GM06990 (cell line): ENCODE data around the gene RGPD8.
"Not testable (repeated sequence)": the region's sequence is repeated elsewhere in the genome, so short reads cannot be mapped to it uniquely, and the experiment has no call there.

Experiments used
- DNase-seq: peaks from one replicate; pipeline ENCODE4 v3.0.0-alpha.2; 2011; ENCODE audit not compliant: insufficient read length; ENCODE audit errors: extremely low read depth
- H3K27me3 ChIP-seq: replicated peaks from 2 replicates; pipeline ENCODE4 v1.6.0; 2011; ENCODE audit warnings: low read length; ENCODE audit not compliant: control insufficient read depth, insufficient read depth
- H3K36me3 ChIP-seq: 2 replicates; pipeline ENCODE4 v1.5.1; 2011; ENCODE audit warnings: low read length; ENCODE audit not compliant: control insufficient read depth, insufficient read depth
- H3K4me3 ChIP-seq: replicated peaks from 2 replicates; pipeline ENCODE4 v1.5.1; 2011; ENCODE audit warnings: low read depth, mild to moderate bottlenecking, control low read depth, low read length
- TF ChIP-seq, protein P1 (sequence below): IDR thresholded peaks from 2 replicates; pipeline ENCODE4 v1.5.1; 2011; ENCODE audit warnings: low read length, control low read depth, mild to moderate bottlenecking, inconsistent platforms; ENCODE audit not compliant: insufficient read depth, poor library complexity, severe bottlenecking

The RGPD8 gene

DNA sequence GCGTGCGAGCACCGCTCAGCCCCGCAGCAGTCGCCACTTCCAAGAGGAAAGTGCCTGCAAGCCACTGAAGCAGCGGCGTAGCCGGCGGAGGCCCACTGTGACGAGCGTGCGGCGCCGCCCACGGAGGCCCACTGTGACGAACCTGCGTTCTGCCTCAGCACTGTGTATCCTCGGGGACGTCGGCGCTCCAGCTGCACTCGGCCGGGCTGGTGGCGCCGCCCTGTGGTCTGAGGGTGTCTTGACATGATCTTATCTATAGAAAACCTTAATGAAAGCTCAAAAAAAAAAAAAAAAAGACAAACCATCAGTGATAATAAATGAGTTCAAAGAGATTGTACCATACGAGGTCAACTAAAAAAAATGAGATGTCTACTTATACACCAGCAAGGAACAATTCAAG is at the start of gene RGPD8:
Gene RGPD8 (minus strand): TSS at position 166 of the 400 bp plus-strand sequence. CDS start 192 bp downstream, outside the sequence.
- peak; percentile 87 for DNase-seq
- TF ChIP-seq, protein P1, sequence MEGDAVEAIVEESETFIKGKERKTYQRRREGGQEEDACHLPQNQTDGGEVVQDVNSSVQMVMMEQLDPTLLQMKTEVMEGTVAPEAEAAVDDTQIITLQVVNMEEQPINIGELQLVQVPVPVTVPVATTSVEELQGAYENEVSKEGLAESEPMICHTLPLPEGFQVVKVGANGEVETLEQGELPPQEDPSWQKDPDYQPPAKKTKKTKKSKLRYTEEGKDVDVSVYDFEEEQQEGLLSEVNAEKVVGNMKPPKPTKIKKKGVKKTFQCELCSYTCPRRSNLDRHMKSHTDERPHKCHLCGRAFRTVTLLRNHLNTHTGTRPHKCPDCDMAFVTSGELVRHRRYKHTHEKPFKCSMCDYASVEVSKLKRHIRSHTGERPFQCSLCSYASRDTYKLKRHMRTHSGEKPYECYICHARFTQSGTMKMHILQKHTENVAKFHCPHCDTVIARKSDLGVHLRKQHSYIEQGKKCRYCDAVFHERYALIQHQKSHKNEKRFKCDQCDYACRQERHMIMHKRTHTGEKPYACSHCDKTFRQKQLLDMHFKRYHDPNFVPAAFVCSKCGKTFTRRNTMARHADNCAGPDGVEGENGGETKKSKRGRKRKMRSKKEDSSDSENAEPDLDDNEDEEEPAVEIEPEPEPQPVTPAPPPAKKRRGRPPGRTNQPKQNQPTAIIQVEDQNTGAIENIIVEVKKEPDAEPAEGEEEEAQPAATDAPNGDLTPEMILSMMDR: peak; percentile 62
- H3K27me3 ChIP-seq, H3K36me3 ChIP-seq: not testable (repeated sequence)
- H3K4me3 ChIP-seq: peak within 1 kb of the TSS; percentile 61

DNA sequence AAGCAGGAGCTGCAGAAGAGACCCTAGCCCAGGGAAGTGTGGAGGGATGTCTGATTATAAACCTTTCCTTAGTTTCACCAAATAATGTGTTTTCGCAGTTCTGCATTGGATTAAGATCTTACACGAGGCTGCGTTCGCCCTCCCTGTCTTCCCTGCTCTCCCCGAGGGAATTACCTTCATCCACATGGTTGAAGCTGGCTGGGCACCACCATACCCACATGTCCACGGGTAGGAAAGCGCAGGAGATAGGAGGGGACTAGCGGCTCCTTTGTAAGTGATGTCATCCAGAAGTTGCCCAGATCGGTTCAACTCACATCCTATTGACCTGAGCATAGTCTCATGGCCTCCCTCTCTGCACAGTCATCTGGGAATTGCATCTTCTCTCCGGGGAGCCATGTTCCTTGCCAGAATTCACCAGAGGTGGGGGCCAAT is 49.6 kb upstream of the RGPD8 start:
- Histone ChIP-seq H3K27me3 (no peaks in the 10 kb centered on the region), H3K4me3 (peak overlapping the region; percentile 95), H3K36me3 (peaks cover 2% of the 10 kb centered on the region; the same call in 1 of the 2 replicates)
- TF ChIP-seq, protein P1: no peak
- peak; percentile 11 for DNase-seq

DNA sequence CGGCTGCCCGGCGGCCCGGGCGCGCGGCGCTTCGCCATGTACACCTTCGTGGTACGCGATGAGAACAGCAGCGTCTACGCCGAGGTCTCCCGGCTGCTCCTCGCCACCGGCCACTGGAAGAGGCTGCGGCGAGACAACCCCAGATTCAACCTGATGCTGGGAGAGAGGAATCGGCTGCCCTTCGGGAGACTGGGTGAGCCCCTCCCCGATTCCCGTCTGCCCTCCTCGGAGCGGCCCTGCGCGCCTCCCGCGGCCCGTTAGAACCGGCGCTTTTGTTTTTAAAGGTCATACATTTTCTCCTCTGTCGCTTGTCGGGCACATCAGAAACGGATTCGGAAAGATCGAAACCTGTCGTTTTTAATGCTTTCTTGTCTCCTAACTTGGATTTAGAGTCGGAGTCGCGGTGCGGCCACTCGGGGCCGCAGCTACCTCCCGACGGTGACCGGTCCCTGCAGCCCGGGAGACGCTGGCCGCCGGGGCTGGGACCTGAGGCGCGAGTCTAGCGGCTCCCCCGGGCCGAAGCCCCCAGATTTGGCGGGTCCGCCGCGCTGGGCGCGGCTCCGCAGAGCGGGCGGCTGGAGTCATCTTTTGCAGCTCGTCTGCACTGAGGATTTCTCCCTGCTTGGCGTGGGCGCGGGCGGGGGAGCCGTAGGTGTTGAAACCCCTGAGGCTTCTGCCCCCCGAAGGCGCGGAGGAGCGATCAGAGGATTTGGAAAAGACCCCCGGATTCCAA is 49.0 kb upstream of the RGPD8 start:
- TF ChIP-seq, protein P1: no peak
- Histone ChIP-seq H3K4me3 (peak overlapping the region; percentile 95), H3K27me3 (no peaks in the 10 kb centered on the region), H3K36me3 (peaks cover 2% of the 10 kb centered on the region; the same call in 1 of the 2 replicates)
- DNase-seq: no peak

DNA sequence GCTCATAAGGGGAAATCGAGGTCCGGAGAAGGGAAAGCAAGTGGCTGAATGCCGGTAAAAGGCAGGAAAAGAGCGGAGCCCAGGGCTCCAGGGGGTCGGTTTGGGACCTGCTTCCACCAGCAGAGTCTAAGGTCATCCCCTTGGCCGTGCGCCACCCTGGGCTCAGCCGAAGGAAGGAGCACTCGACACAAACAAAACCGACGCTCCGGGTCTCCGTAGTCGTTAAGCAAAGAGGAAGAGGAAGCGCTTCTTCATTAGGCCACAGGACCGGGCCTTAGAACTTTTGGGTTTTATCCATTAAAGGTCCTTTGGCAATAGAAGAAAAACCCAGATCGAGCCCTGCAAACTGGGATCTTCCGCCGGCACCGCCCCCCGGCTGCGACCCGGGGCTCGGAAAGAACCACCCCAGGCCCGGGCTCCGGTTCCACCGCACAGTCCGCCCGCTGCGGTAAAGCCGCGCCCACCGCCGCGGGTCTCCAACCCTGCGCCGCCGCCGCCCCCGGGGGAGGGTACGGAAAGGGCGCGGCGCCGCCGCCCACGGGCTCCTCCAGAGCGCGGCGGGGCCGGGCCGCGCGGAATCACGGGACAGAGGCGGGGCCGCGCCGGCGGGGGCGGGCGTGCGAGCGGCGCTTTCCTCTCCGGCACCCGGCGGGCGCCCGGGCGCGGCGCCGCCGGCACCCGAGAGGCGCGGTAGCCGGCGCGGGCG is 48.2 kb upstream of the RGPD8 start, which contains the start of gene TTL:
Gene TTL (plus strand): TSS at position 629 of the 706 bp plus-strand sequence. CDS start 189 bp downstream, outside the sequence.
- TF ChIP-seq, protein P1: no peak
- peak; percentile 86 for DNase-seq

DNA sequence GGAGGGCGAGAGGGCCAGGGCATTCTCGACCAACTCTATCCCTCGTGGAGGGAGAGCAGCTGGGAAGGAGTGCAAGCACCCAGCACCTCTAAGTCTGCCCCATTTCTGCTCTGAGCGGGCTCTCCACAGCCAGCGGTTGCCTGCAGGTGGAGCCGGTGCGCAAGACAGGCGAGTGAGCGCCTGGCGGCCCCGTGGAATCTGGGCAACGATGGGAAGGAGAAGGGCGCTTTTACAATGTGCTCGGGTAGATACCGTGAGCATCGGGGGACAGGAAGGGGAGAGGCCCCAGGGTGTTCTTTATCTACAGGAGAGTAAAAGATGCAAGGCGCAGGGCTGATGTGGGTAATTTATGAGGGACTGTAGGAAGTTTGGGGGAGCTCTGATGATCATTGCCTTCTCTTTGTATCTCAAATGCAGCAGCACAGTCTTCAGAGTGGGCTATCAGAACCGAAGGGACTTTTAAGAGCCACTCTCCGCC is 47.6 kb upstream of the RGPD8 start:
- peak; percentile 81 for DNase-seq
- TF ChIP-seq, protein P1: peak; percentile 92
- peaks cover under 1% of the 10 kb centered on the region; the same call in 1 of the 2 replicates for H3K36me3 ChIP-seq
- no peaks in the 10 kb centered on the region for H3K27me3 ChIP-seq
- H3K4me3 ChIP-seq: peak overlapping the region; percentile 80

More for the DNA sequence above, 48.2 kb upstream of the RGPD8 start, which contains the start of gene TTL:
- H3K4me3 ChIP-seq: peak within 1 kb of the TSS; percentile 95
- H3K36me3 ChIP-seq: peaks cover 2% of the 10 kb centered on the region; the same call in 1 of the 2 replicates
- no peaks in the 10 kb centered on the region for H3K27me3 ChIP-seq
